SU-DHL-6 (cell line): Measurements from ENCODE around the gene SMARCAL1.

Experiments used
- H2AFZ ChIP-seq: fragments of 200-600 bp; sonication (generic); 2 replicates; pipeline ENCODE4 v1.6.1; 2014; ENCODE audit warnings: low read depth, mild to moderate bottlenecking, moderate library complexity, mixed read lengths, antibody characterized with exemption, low read length; ENCODE audit not compliant: severe bottlenecking
- H3F3A ChIP-seq: fragments of 200-600 bp; shearing (Covaris generic); 2 replicates; pipeline ENCODE4 v1.6.0; 2016; ENCODE audit warnings: antibody characterized with exemption, mild to moderate bottlenecking; ENCODE audit not compliant: insufficient read depth
- H3K27ac ChIP-seq: fragments of 200-600 bp; sonication (generic); 2 replicates; pipeline ENCODE4 v1.5.1; 2016; ENCODE audit warnings: low read depth, mild to moderate bottlenecking, low read length, moderate library complexity, mixed read lengths
- H3K27me3 ChIP-seq: fragments of 200-600 bp; sonication (generic), shearing (Covaris generic); 2 replicates; pipeline ENCODE4 v1.6.0; 2014; ENCODE audit warnings: mild to moderate bottlenecking, low read length
- H3K36me3 ChIP-seq: fragments of 200-600 bp; sonication (generic); 2 replicates; pipeline ENCODE4 v1.6.1; 2014; ENCODE audit warnings: mild to moderate bottlenecking, low read length, mixed read lengths
- H3K4me2 ChIP-seq: fragments of 300-600, 200-600 bp; shearing (Covaris generic), sonication (generic); 2 replicates; pipeline ENCODE4 v1.6.0; 2014; ENCODE audit warnings: low read length, low read depth, mild to moderate bottlenecking; ENCODE audit not compliant: poor library complexity, severe bottlenecking
- H3K4me3 ChIP-seq: fragments of 200-600 bp; sonication (generic); 2 replicates; pipeline ENCODE4 v1.5.1; 2014; ENCODE audit warnings: antibody characterized with exemption, low read length, mild to moderate bottlenecking, mixed read lengths; ENCODE audit not compliant: insufficient read depth, poor library complexity, severe bottlenecking
- H3K79me2 ChIP-seq: fragments of 200-600 bp; sonication (generic); 2 replicates; pipeline ENCODE4 v1.6.1; 2014; ENCODE audit warnings: mild to moderate bottlenecking, low read length, moderate library complexity; ENCODE audit not compliant: insufficient read depth
- H3K9ac ChIP-seq: fragments of 200-600 bp; sonication (generic); 2 replicates; pipeline ENCODE4 v1.7.0; 2014; ENCODE audit warnings: mild to moderate bottlenecking, low read length
- H3K9me2 ChIP-seq: fragments of 200-600 bp; sonication (generic); replicated peaks from 2 replicates; pipeline ENCODE4 v1.6.1; 2014; ENCODE audit warnings: low read length; ENCODE audit not compliant: insufficient read depth
- H3K9me3 ChIP-seq: fragments of 200-600 bp; sonication (generic); 2 replicates; pipeline ENCODE4 v1.6.1; 2014; ENCODE audit warnings: low read length, mixed read lengths; ENCODE audit not compliant: insufficient read depth
- H4K20me1 ChIP-seq: fragments of 200-600 bp; sonication (generic); 2 replicates; pipeline ENCODE4 v1.6.1; 2014; ENCODE audit warnings: low read depth, mild to moderate bottlenecking, antibody characterized with exemption, low read length, moderate library complexity, mixed read lengths
- EZH2phosphoT487 ChIP-seq: fragments of 200-600 bp; sonication (generic), shearing (Covaris generic); conservative IDR thresholded peaks from 2 replicates; pipeline ENCODE4 v1.6.1; 2018; ENCODE audit warnings: mild to moderate bottlenecking, antibody characterized with exemption, low read length, moderate library complexity, mixed read lengths
- TF ChIP-seq, protein P1 (sequence below): fragments of 200-600 bp; sonication (generic); IDR thresholded peaks from one replicate; pipeline ENCODE4 v1.5.1; 2017; ENCODE audit warnings: antibody characterized with exemption, mild to moderate bottlenecking, low read length, moderate library complexity; ENCODE audit not compliant: insufficient read depth, poor library complexity, severe bottlenecking

SMARCAL1 gene

DNA sequence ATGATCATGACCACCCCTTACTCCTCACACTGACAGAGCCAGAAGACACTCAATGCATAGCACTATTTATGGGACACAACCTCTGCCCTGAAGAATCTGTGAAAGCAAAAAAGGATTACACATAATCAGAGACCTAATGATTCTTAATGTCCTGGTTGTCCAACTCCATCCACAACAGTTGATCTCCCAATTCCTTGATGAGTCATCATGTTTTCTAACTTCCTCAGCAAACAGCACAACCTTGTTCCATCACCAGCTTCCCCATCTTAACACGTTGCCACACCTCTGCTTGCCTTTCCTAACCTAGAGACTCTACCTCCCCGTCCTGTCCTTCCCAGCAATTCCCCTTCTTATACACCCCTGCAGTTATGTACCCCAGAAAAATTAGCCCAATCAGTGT lies 26.8 kb upstream of the SMARCAL1 start:
- Histone ChIP-seq H3K9me3 (no peaks in the 10 kb centered on the region), H2AFZ (no peak overlapping the region), H3K36me3 (no peaks in the 10 kb centered on the region), H3K4me3 (no peak overlapping the region), H3K4me2 (no peak overlapping the region), H4K20me1 (no peaks in the 10 kb centered on the region), H3K9me2 (no peaks in the 10 kb centered on the region), H3F3A (no peaks in the 10 kb centered on the region), H3K27ac (no peak overlapping the region), H3K27me3 (no peaks in the 10 kb centered on the region), H3K79me2 (no peaks in the 10 kb centered on the region), H3K9ac (no peak overlapping the region)
- TF ChIP-seq, protein P1, sequence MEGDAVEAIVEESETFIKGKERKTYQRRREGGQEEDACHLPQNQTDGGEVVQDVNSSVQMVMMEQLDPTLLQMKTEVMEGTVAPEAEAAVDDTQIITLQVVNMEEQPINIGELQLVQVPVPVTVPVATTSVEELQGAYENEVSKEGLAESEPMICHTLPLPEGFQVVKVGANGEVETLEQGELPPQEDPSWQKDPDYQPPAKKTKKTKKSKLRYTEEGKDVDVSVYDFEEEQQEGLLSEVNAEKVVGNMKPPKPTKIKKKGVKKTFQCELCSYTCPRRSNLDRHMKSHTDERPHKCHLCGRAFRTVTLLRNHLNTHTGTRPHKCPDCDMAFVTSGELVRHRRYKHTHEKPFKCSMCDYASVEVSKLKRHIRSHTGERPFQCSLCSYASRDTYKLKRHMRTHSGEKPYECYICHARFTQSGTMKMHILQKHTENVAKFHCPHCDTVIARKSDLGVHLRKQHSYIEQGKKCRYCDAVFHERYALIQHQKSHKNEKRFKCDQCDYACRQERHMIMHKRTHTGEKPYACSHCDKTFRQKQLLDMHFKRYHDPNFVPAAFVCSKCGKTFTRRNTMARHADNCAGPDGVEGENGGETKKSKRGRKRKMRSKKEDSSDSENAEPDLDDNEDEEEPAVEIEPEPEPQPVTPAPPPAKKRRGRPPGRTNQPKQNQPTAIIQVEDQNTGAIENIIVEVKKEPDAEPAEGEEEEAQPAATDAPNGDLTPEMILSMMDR = no peak
- TF ChIP-seq EZH2phosphoT487 = no peak

DNA sequence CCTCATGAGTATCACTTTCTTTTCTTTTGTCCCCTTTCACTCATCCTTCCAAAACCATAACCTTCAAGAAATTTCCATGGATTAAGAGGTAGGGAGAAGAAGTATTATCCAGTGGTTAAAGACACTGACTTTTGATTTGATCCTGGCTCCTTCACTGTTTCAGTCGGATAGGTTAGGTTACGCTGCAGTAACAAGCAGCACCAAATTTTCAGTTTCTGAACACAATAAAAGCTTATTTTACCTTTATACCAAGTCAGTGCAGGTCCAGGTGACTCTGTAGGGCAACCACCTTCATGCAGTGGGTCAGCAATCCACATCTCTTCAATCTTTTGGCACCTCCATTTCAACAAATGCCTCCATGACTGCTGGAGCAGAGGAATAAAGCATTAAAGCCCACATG lies 25.0 kb upstream of the SMARCAL1 start:
- no peaks in the 10 kb centered on the region for H3K36me3 ChIP-seq
- no peak for TF ChIP-seq EZH2phosphoT487
- TF ChIP-seq, protein P1 = no peak
- no peaks in the 10 kb centered on the region for H4K20me1 ChIP-seq
- no peaks in the 10 kb centered on the region for H3K9me3 ChIP-seq
- no peak overlapping the region for H3K4me2 ChIP-seq
- no peak overlapping the region for H3K9ac ChIP-seq
- no peak overlapping the region for H2AFZ ChIP-seq
- no peaks in the 10 kb centered on the region for H3K79me2 ChIP-seq
- no peaks in the 10 kb centered on the region for H3K9me2 ChIP-seq
- H3K27ac ChIP-seq = no peak overlapping the region
- no peak overlapping the region for H3K4me3 ChIP-seq
- H3K27me3 ChIP-seq = no peaks in the 10 kb centered on the region
- H3F3A ChIP-seq = no peaks in the 10 kb centered on the region

DNA sequence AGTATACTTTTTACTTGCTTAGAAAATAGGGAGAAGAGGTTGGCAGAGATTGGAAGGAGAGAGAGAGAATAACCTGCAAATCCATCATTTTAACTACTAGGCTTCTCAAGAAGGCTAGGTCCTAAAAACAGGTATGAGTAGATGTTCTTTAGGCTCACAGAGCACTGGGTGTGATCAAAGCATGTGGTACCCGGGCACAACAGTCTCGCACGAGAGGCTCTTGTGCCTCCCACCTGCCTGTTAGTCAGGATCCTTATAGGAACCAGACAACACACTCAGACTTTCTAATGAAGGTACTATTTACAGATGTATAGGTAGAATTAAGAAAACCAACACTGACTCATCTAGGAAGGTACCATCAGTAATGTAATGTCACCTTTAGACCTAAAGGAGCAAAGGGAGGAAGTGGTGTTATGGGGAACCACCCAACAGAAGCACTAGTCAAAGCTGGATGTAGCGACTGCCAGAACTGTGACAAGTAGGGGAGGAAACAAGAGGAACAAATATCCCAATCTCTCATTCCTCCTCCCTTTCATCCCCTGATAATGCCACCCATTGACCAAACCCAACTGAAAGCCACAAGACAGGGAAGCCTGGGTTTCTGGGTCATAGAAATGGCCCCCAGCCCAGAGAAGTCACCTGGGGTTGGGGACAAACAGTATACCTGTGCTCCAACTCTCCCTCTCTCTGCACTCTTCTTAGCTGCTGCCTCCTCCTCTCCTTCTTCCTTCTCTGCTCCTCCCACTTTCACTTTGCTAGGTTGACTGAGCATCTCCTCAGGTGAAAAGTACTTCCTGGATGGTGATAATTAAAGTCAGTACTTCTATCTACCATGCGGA lies 24.0 kb upstream of the SMARCAL1 start:
- Histone ChIP-seq H3K27ac (no peak overlapping the region), H3K9ac (no peak overlapping the region), H3K4me2 (no peak overlapping the region), H3K9me3 (no peaks in the 10 kb centered on the region), H3K9me2 (no peaks in the 10 kb centered on the region), H2AFZ (no peak overlapping the region), H3K4me3 (no peak overlapping the region), H3K36me3 (no peaks in the 10 kb centered on the region), H3K27me3 (no peaks in the 10 kb centered on the region), H4K20me1 (no peaks in the 10 kb centered on the region), H3K79me2 (no peaks in the 10 kb centered on the region), H3F3A (no peaks in the 10 kb centered on the region)
- TF ChIP-seq, protein P1 = no peak
- no peak for TF ChIP-seq EZH2phosphoT487
